GM19025 (cell line): ENCODE measurements around the gene KITLG.
A peak's percentile ranks its signal among the peaks of the same experiment; 100 is the strongest.
"Not testable (repeated sequence)": the region's sequence is repeated elsewhere in the genome, so short reads cannot be mapped to it uniquely, and the experiment has no call there.

Experiments
- ATAC-seq: cut with Tn5 transposase; IDR thresholded peaks from one replicate; pipeline ENCODE4 v1.9.1; 2021; ENCODE audit warnings: mild to moderate bottlenecking, low read depth, moderate library complexity; ENCODE audit not compliant: unreplicated experiment

KITLG gene, protein sequence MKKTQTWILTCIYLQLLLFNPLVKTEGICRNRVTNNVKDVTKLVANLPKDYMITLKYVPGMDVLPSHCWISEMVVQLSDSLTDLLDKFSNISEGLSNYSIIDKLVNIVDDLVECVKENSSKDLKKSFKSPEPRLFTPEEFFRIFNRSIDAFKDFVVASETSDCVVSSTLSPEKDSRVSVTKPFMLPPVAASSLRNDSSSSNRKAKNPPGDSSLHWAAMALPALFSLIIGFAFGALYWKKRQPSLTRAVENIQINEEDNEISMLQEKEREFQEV

GRCh38 chr12:88580051-88580871, at the start of gene KITLG:
Gene KITLG (minus strand): TSS chr12:88580471. CDS start chr12:88580278, 193 bp downstream.
- peak; percentile 54 for ATAC-seq

DNA sequence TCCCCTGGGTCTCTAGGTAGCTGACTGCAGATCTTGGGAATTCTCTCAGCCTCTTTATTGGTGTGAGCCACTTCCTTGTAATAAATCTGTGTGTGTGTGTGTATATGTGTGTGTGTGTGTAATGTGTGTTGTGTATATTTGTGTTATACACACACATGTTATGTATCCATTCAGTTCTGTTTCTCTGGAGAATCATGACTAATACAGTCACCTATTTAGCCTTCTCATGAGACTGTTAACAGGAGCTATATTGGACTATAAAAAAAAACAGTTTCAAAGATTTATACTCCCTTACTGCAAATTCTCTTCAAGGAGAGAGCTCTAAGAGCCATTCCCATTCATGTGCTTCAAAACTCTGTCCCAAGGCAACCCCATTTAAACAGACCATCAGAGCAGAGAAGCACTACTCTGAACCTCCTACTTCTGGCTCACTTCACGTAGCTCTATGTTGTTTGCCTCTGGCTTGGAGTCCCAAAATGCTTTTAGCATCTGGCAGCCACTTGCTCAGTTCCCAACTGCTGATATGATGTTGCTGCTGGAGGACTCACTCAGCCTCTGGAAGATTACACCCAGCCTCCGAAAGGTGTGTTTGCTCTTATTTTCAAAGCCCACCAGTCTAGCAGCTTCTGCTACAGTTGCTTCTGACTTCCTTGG, 48.7 kb upstream of the KITLG start:
- ATAC-seq, result no peak

- not testable (repeated sequence) for ATAC-seq
Measured at GRCh38 chr12:88628035-88628434, 47.8 kb upstream of the KITLG start.

DNA sequence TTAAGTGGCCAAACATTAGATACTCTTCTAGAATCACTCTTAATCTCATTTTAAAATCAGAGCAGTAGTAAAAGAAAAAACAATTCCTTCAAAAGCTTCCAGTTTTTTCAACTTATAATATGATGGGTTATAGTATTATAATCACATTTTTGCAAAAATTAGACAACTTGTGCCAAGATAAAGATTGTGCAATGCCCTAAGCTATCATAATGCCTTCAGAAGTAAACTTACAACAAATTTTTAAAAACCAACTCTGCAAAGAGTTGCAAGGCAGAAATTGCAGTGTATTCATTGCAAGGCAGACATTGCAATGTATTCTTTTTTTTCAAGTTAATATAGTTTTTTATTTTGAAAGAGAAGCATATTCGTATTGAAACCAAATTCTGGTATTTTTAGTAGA, 47.2 kb upstream of the KITLG start:
- no peak for ATAC-seq

- ATAC-seq, result no peak
Measured at GRCh38 chr12:88625356-88625755, 45.1 kb upstream of the KITLG start.

DNA sequence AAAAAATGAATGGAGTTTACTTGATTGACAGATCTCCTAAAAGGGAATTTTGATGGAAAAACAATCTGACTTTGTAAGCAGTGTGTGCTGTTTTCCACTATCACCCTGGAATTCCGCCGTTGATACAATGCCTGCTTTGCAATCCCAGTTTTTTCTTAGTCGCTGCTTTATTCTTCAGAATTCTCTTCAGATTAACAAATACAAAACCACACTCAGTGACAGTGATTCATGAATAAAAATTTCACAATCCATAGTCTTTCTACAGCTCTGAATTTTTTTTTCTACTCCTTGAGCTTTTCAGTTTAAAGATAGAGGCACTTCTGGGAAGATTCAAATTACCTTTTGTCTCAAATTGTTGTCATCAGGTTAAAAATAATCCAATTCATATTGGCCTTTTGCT, 44.6 kb upstream of the KITLG start:
- no peak for ATAC-seq

- ATAC-seq, result no peak
Measured at GRCh38 chr12:88623777-88624548, 43.7 kb upstream of the KITLG start.

DNA sequence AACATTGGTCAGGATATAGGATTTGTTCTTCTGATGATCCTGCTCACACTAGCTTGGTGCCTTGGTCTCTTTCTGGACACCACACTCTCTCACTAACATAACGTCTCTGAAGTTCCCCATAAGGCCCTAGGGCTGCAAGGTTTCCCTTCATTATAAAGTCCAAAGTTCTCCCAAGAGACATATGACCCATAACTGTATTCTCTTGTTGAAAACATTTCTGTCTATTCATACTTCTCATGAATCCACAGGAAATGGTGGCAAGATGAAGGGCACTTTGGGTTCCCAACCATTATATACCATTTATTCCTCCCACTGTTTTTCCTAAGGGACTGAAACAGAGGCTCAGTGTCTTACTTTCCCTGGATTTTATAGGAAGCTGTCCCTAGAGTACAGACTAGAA, 37.1 kb upstream of the KITLG start:
- no peak for ATAC-seq

DNA sequence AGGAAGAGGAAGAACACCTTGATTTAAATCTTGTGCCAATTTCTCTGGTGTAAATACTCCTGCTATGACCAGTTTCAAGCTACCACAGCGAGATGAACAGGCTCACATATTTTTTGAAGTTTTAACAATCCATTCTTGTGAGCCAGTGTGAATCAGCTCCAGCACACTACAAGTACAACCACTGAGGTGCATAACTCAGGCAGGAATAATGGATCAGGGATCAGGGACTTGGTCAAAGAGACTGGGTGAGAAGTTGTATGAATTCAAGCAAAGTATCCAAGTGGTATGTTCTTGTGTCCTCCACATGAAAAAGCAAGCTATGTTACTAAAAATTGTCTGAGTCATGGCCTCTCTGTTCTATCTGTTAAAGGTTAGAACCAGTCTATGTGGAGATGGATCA, 35.2 kb upstream of the KITLG start:
- ATAC-seq, result no peak

- ATAC-seq, result no peak
Measured at GRCh38 chr12:88604646-88605045, 24.4 kb upstream of the KITLG start.

GRCh38 chr12:88600272-88600671, 20.0 kb upstream of the KITLG start:
- ATAC-seq, result no peak

- ATAC-seq, result no peak
Measured at GRCh38 chr12:88597365-88597764, 17.1 kb upstream of the KITLG start.

- no peak for ATAC-seq
Measured at GRCh38 chr12:88595697-88596096, 15.4 kb upstream of the KITLG start.

DNA sequence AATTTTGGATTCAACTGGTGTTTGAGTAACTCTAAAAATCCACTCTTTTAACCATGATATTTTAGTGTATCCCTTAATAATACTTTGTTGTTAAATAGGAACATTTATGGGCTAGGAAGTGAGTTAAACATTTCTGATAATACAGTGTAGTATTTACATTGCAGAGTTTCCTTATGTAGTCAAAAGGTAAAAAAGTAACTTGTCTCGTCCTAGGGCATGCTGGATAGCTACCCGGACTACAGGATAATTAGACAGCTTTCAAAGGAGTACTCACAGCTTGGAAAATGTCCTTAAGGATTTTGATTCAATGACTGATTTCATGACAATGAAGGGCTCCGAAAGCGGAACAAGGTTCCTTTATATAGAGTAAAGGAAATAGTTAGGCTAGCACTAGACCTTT, 14.5 kb upstream of the KITLG start:
- ATAC-seq, result no peak

DNA sequence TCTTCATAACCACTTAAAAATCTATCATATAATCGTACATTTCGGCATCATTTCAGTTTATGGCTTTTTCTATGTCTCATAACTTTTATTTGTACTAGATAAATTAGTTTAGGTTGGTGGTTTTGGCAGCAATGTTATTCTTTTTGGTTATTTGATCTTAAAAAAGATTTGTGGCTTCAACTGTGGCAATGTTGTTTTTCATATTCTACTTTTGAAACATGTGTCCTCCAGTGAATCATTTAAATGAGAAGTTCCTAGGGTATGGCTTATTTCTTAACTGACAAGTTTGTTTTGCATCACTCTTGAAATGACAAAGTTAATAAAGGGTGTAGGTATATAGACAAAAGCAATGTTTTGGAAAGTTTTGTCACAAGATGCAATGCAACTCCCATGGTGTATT, 11.1 kb upstream of the KITLG start:
- ATAC-seq, result no peak

DNA sequence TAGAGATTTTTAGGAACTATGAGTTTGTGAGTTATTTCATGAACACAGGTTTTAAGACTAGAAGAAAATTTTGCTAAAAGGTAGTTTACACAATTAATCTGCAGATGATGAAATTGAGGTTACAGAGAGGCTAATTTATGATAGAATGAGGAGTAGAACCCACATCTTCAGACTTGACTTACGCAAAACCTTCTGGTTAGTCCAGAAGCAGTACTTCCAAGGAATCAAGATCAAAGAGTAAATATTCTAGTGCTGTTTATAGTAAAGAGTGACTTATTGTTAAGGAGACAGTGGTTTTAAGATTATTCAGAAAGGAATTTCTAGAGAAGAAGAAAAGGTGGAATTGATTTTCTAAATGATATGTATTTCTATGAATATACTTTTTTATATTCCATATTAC, 10.6 kb upstream of the KITLG start:
- ATAC-seq, result no peak

GRCh38 chr12:88585077-88585476, 4.8 kb upstream of the KITLG start:
- no peak for ATAC-seq

DNA sequence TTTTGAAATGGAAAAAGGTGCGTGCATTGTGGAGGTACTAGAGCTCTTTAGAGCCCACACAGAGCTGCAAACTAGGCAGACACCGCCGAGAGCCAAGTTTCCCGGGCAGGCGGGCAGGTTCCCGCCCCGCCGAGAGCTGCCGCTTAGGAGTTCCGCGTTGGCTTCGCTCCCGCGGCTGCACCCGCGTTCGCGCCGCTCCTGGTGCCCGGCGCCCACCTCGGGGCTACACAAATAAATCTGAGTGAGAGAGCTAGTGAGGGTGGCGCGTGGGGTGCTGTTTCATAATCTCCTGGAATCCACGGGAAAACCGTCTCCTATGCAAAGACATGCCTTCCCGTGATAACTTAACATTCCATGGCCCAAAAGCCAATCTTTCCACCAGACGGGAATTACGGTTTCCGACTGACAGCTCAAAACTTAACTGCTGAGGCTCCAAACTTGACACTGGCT, 645 bp downstream of the KITLG start:
- ATAC-seq, result no peak

DNA sequence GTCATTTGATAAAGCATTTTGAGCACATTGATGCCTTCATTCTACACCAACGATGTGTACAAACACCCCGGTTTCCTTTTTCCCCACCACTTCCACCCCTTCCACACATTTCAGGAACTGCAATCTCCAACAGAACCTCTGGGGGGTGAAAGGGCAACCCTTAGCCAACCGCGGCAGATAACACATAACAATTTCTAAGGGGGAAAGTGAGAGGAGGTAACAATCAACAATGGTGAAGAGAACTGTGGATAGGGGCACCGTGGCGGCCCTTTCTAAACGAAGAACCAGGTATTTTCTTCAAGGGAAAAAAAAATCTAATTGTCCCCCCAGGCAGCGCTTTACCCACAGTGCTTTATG, 1.1 kb downstream of the KITLG start:
- ATAC-seq, result no peak

- ATAC-seq, result no peak
Measured at GRCh38 chr12:88578276-88579160, 1.8 kb downstream of the KITLG start.
